Measurements from ENCODE around the gene C14orf180.
"Not testable (repeated sequence)": the region's sequence is repeated elsewhere in the genome, so short reads cannot be mapped to it uniquely, and the experiment has no call there.

The C14orf180 gene

GRCh38 chr14:104633276-104634137 lies 53.9 kb downstream of the C14orf180 start:
- peak; percentile 71 to 73 for DNase-seq

GRCh38 chr14:104634138-104634760 lies 54.7 kb downstream of the C14orf180 start:
- DNase-seq = no peak

GRCh38 chr14:104634886-104635570 lies 55.5 kb downstream of the C14orf180 start:
- DNase-seq = no peak

GRCh38 chr14:104635717-104636116 lies 56.2 kb downstream of the C14orf180 start:
- no peak for DNase-seq

GRCh38 chr14:104636131-104636530 lies 56.6 kb downstream of the C14orf180 start:
- DNase-seq = no peak

- not testable (repeated sequence) for DNase-seq
Observed at GRCh38 chr14:104636846-104637545, 57.4 kb downstream of the C14orf180 start.

GRCh38 chr14:104637546-104638003 lies 58.0 kb downstream of the C14orf180 start:
- no peak for DNase-seq

- DNase-seq = no peak
Observed at GRCh38 chr14:104638190-104638589, 58.6 kb downstream of the C14orf180 start.

- DNase-seq = no peak
Observed at GRCh38 chr14:104638927-104639450, 59.4 kb downstream of the C14orf180 start.

- DNase-seq = no peak
Observed at GRCh38 chr14:104639471-104639870, 59.9 kb downstream of the C14orf180 start.
